C4-2B (cell line): ENCODE results near the gene C22orf39.

Experiments
- ZFX ChIP-seq: fragments of 450-650 bp; IDR thresholded peaks from 2 replicates; pipeline ENCODE4 v1.6.1; 2017
- TF ChIP-seq, protein P1 (sequence below): fragments of 450-650 bp; conservative IDR thresholded peaks from 2 replicates; pipeline ENCODE4 v1.5.1; 2017; ENCODE audit warnings: mild to moderate bottlenecking

DNA sequence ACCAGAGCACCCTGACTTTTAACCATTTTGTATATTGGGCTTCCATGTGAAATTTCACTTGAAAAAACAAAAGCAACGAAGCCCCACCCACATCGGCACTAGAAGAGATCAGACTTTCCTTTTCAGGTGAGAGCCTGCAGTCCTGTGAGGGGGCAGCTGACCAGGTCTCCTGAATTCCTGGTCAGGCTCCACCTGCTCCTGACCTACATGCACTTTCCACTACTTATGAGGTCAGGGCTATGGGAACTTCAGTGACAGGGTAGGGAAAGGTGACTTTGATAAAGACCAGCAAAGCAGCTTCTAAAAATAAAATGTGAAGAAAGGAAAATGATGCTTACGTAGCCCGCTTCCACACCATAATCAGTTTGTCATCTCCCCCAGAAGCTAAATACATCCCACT lies 40.7 kb downstream of the C22orf39 start:
- TF ChIP-seq, protein P1, sequence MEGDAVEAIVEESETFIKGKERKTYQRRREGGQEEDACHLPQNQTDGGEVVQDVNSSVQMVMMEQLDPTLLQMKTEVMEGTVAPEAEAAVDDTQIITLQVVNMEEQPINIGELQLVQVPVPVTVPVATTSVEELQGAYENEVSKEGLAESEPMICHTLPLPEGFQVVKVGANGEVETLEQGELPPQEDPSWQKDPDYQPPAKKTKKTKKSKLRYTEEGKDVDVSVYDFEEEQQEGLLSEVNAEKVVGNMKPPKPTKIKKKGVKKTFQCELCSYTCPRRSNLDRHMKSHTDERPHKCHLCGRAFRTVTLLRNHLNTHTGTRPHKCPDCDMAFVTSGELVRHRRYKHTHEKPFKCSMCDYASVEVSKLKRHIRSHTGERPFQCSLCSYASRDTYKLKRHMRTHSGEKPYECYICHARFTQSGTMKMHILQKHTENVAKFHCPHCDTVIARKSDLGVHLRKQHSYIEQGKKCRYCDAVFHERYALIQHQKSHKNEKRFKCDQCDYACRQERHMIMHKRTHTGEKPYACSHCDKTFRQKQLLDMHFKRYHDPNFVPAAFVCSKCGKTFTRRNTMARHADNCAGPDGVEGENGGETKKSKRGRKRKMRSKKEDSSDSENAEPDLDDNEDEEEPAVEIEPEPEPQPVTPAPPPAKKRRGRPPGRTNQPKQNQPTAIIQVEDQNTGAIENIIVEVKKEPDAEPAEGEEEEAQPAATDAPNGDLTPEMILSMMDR: no peak
- no peak for TF ChIP-seq ZFX
